ENCODE measurements around the gene INHBE. TPM values are rescaled to one million over a fixed set of nuclear protein-coding genes. Genes with fewer than 3 reads are reported as not detected.
A peak's percentile ranks its signal among the peaks of the same experiment; 100 is the strongest.

INHBE gene
- total RNA-seq, 3 donors from 2014 or later, result 0.24 to 0.27 TPM; not detected in 1

- no peaks in the 10 kb centered on the region for H3K36me3 Mint-ChIP-seq (ENCODE audit: insufficient read depth)
- H3K4me1 Mint-ChIP-seq (ENCODE audit: low read depth), result peaks cover 41% of the 10 kb centered on the region
- peaks cover 10% of the 10 kb centered on the region for H3K27me3 Mint-ChIP-seq (ENCODE audit: low read depth)
- peak overlapping the region; percentile 84 for H3K4me3 Mint-ChIP-seq
- ATAC-seq, result no peak
- no peak for DNase-seq
- no peaks in the 10 kb centered on the region for H3K9me3 Mint-ChIP-seq
These were observed 6.3 kb downstream of the INHBE start for GRCh38 chr12:57461276-57461916.

- ATAC-seq, result no peak
- H3K36me3 Mint-ChIP-seq (ENCODE audit: insufficient read depth), result no peaks in the 10 kb centered on the region
- no peak for DNase-seq
- H3K9me3 Mint-ChIP-seq, result no peaks in the 10 kb centered on the region
- H3K4me1 Mint-ChIP-seq (ENCODE audit: low read depth), result peaks cover 41% of the 10 kb centered on the region
- H3K27me3 Mint-ChIP-seq (ENCODE audit: low read depth), result peaks cover 10% of the 10 kb centered on the region
- H3K4me3 Mint-ChIP-seq, result peak overlapping the region; percentile 84
These were observed 6.8 kb downstream of the INHBE start for GRCh38 chr12:57461917-57462250.

GRCh38 chr12:57462251-57462911 lies 7.3 kb downstream of the INHBE start:
- ATAC-seq (peak; percentile 77 to 82), DNase-seq (peak; percentile 87)
- Mint-ChIP-seq H3K9me3 (no peaks in the 10 kb centered on the region), H3K27me3 (ENCODE audit: low read depth) (peaks cover 10% of the 10 kb centered on the region), H3K4me1 (ENCODE audit: low read depth) (peaks cover 41% of the 10 kb centered on the region), H3K4me3 (peak overlapping the region; percentile 84), H3K36me3 (ENCODE audit: insufficient read depth) (no peaks in the 10 kb centered on the region)

- ATAC-seq (no peak), DNase-seq (no peak)
- H3K9me3 Mint-ChIP-seq, result no peaks in the 10 kb centered on the region
- H3K27me3 Mint-ChIP-seq (ENCODE audit: low read depth), result peaks cover 10% of the 10 kb centered on the region
- H3K36me3 Mint-ChIP-seq (ENCODE audit: insufficient read depth), result peaks cover 5% of the 10 kb centered on the region
- H3K4me3 Mint-ChIP-seq, result peak overlapping the region; percentile 84
- H3K4me1 Mint-ChIP-seq (ENCODE audit: low read depth), result peaks cover 41% of the 10 kb centered on the region
These were observed 7.8 kb downstream of the INHBE start for GRCh38 chr12:57462912-57463253.

GRCh38 chr12:57464569-57464968 lies 9.5 kb downstream of the INHBE start:
- ATAC-seq (no peak), DNase-seq (no peak)
- peaks cover 10% of the 10 kb centered on the region for H3K27me3 Mint-ChIP-seq (ENCODE audit: low read depth)
- no peaks in the 10 kb centered on the region for H3K9me3 Mint-ChIP-seq
- peaks cover 15% of the 10 kb centered on the region for H3K36me3 Mint-ChIP-seq (ENCODE audit: insufficient read depth)
- peaks cover 33% of the 10 kb centered on the region for H3K4me1 Mint-ChIP-seq (ENCODE audit: low read depth)
- no peak overlapping the region for H3K4me3 Mint-ChIP-seq

GRCh38 chr12:57465030-57465746 lies 10.1 kb downstream of the INHBE start:
- H3K36me3 Mint-ChIP-seq (ENCODE audit: insufficient read depth), result peaks cover 15% of the 10 kb centered on the region
- H3K4me1 Mint-ChIP-seq (ENCODE audit: low read depth), result peaks cover 32% of the 10 kb centered on the region
- no peaks in the 10 kb centered on the region for H3K9me3 Mint-ChIP-seq
- ATAC-seq (no peak), DNase-seq (no peak)
- no peak overlapping the region for H3K4me3 Mint-ChIP-seq
- peaks cover 10% of the 10 kb centered on the region for H3K27me3 Mint-ChIP-seq (ENCODE audit: low read depth)

- no peak for ATAC-seq
- no peak for DNase-seq
- Mint-ChIP-seq H3K27me3 (ENCODE audit: low read depth) (peaks cover 6% of the 10 kb centered on the region), H3K9me3 (no peaks in the 10 kb centered on the region), H3K4me1 (ENCODE audit: low read depth) (peaks cover 28% of the 10 kb centered on the region), H3K36me3 (ENCODE audit: insufficient read depth) (peaks cover 15% of the 10 kb centered on the region), H3K4me3 (no peak overlapping the region)
These were observed 10.8 kb downstream of the INHBE start for GRCh38 chr12:57465747-57466505.

GRCh38 chr12:57467212-57467874 lies 12.2 kb downstream of the INHBE start:
- DNase-seq (no peak), ATAC-seq (no peak)
- Mint-ChIP-seq H3K27me3 (ENCODE audit: low read depth) (no peaks in the 10 kb centered on the region), H3K4me3 (no peak overlapping the region), H3K9me3 (no peaks in the 10 kb centered on the region), H3K36me3 (ENCODE audit: insufficient read depth) (peaks cover 18% of the 10 kb centered on the region), H3K4me1 (ENCODE audit: low read depth) (peaks cover 25% of the 10 kb centered on the region)

- H3K4me3 Mint-ChIP-seq, result no peak overlapping the region
- no peaks in the 10 kb centered on the region for H3K27me3 Mint-ChIP-seq (ENCODE audit: low read depth)
- H3K9me3 Mint-ChIP-seq, result no peaks in the 10 kb centered on the region
- no peak for DNase-seq
- peaks cover 24% of the 10 kb centered on the region for H3K4me1 Mint-ChIP-seq (ENCODE audit: low read depth)
- peaks cover 18% of the 10 kb centered on the region for H3K36me3 Mint-ChIP-seq (ENCODE audit: insufficient read depth)
- no peak for ATAC-seq
These were observed 12.8 kb downstream of the INHBE start for GRCh38 chr12:57467915-57468314.

GRCh38 chr12:57469296-57470164 lies 14.4 kb downstream of the INHBE start:
- peaks cover 30% of the 10 kb centered on the region for H3K36me3 Mint-ChIP-seq (ENCODE audit: insufficient read depth)
- no peak for DNase-seq
- H3K9me3 Mint-ChIP-seq, result no peaks in the 10 kb centered on the region
- no peaks in the 10 kb centered on the region for H3K27me3 Mint-ChIP-seq (ENCODE audit: low read depth)
- H3K4me1 Mint-ChIP-seq (ENCODE audit: low read depth), result peaks cover 25% of the 10 kb centered on the region
- no peak for ATAC-seq
- no peak overlapping the region for H3K4me3 Mint-ChIP-seq

- DNase-seq (no peak), ATAC-seq (no peak)
- no peaks in the 10 kb centered on the region for H3K27me3 Mint-ChIP-seq (ENCODE audit: low read depth)
- H3K4me3 Mint-ChIP-seq, result no peak overlapping the region
- no peaks in the 10 kb centered on the region for H3K9me3 Mint-ChIP-seq
- peaks cover 32% of the 10 kb centered on the region for H3K36me3 Mint-ChIP-seq (ENCODE audit: insufficient read depth)
- peaks cover 29% of the 10 kb centered on the region for H3K4me1 Mint-ChIP-seq (ENCODE audit: low read depth)
These were observed 15.3 kb downstream of the INHBE start for GRCh38 chr12:57470286-57470969.

- H3K36me3 Mint-ChIP-seq (ENCODE audit: insufficient read depth), result peaks cover 32% of the 10 kb centered on the region
- no peaks in the 10 kb centered on the region for H3K27me3 Mint-ChIP-seq (ENCODE audit: low read depth)
- no peaks in the 10 kb centered on the region for H3K9me3 Mint-ChIP-seq
- peaks cover 35% of the 10 kb centered on the region for H3K4me1 Mint-ChIP-seq (ENCODE audit: low read depth)
- no peak for ATAC-seq
- no peak for DNase-seq
- no peak overlapping the region for H3K4me3 Mint-ChIP-seq
These were observed 16.0 kb downstream of the INHBE start for GRCh38 chr12:57470970-57471656.
